DOHH2 (cell line): ENCODE measurements around the gene ACTR1A.

Experiments used
- EZH2phosphoT487 ChIP-seq: fragments of 200-600 bp; sonication (generic); IDR thresholded peaks from 2 replicates; pipeline ENCODE4 v1.6.1; 2017; ENCODE audit warnings: borderline replicate concordance, mild to moderate bottlenecking, antibody characterized with exemption, low read length, moderate library complexity, mixed read lengths
- TF ChIP-seq, protein P1 (sequence below): fragments of 200-600 bp; sonication (generic); IDR thresholded peaks from one replicate; pipeline ENCODE4 v1.5.1; 2014; ENCODE audit warnings: antibody characterized with exemption, mild to moderate bottlenecking, low read depth, low read length; ENCODE audit not compliant: poor library complexity, severe bottlenecking

DNA sequence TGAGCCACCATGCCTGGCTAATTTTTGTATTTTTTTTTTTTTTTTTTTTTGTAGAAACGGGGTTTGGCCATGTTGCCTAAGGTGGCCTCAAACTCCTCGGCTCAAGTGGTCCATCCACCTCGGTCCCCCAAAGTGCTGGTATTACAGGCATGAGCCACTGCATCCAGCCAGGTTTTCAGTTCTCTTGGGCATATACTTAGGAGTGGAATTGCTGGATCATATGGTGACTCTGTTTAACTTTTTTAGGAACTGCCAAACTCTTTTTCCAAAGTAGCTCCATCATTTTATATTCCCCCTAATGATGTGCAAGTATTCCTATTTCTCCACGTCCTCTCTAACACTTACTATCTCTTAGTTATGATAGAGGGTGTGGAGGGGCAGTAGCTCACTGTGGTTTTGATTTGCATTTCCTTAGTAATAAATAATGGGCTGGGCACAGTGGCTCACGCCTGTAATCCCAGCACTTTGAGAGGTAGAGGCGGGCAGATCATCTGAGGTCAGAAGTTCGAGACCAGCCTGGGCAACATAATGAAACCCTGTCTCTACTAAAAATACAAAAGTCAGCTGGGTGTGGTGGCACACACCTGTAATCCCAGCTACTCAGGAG lies 42.9 kb upstream of the ACTR1A start:
- TF ChIP-seq EZH2phosphoT487 = no peak
- TF ChIP-seq, protein P1, sequence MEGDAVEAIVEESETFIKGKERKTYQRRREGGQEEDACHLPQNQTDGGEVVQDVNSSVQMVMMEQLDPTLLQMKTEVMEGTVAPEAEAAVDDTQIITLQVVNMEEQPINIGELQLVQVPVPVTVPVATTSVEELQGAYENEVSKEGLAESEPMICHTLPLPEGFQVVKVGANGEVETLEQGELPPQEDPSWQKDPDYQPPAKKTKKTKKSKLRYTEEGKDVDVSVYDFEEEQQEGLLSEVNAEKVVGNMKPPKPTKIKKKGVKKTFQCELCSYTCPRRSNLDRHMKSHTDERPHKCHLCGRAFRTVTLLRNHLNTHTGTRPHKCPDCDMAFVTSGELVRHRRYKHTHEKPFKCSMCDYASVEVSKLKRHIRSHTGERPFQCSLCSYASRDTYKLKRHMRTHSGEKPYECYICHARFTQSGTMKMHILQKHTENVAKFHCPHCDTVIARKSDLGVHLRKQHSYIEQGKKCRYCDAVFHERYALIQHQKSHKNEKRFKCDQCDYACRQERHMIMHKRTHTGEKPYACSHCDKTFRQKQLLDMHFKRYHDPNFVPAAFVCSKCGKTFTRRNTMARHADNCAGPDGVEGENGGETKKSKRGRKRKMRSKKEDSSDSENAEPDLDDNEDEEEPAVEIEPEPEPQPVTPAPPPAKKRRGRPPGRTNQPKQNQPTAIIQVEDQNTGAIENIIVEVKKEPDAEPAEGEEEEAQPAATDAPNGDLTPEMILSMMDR = no peak
